B cell (primary cell): Measurements from ENCODE around the gene S100PBP. TPM values are rescaled to one million over a fixed set of nuclear protein-coding genes. Genes with fewer than 3 reads are reported as not detected.

Source experiments
- ATAC-seq: fragments of 200-7000 bp; cut with Tn5 transposase; one replicate; pipeline ENCODE4 v1.10.0; 2021; ENCODE audit warnings: low read depth, mild to moderate bottlenecking, moderate number of reproducible peaks, moderate library complexity
- CTCF ChIA-PET: fragments of 350-600 bp; sonication (Branson Sonifier 250); formaldehyde crosslinking; loops from one replicate; lab custom pipeline; 2021; ENCODE audit warnings: antibody characterized with exemption, inconsistent platforms; lab: Charles Lee
- POLR2A ChIA-PET: fragments of 350-600 bp; sonication (Branson Sonifier 250); formaldehyde crosslinking; loops from one replicate; lab custom pipeline; 2021; ENCODE audit warnings: antibody characterized with exemption; lab: Charles Lee
- DNase-seq: peaks from one replicate; pipeline ENCODE4 v3.0.0; 2013
- H2AFZ ChIP-seq: 2 replicates; pipeline ENCODE4 v1.6.1; 2012; ENCODE audit warnings: mild to moderate bottlenecking, low read depth, low read length; ENCODE audit not compliant: insufficient read depth, poor library complexity, severe bottlenecking
- H3K27ac ChIP-seq, 2 donors: 1 replicate in 1 of 2; 2 replicates in 1 of 2; pipeline ENCODE4 v1.5.1; 2012 to 2013; ENCODE audit warnings: low read length in 2 of 2, mild to moderate bottlenecking in 2 of 2, moderate library complexity in 1 of 2
- H3K27me3 ChIP-seq, 4 experiments: fragments of 200-600 bp in 1 of 4; sonication (generic) in 1 of 4; replicated peaks in 1 of 4; 1 replicate in 2 of 4; 2 replicates in 2 of 4; pipeline versions ENCODE4 v1.6.1 to v1.7.0; 2013 to 2016; ENCODE audit warnings: low read length in 3 of 4, mild to moderate bottlenecking in 2 of 4, mixed read lengths in 1 of 4, moderate library complexity in 1 of 4; ENCODE audit not compliant: insufficient read depth in 4 of 4, control insufficient read depth in 3 of 4; ENCODE audit errors: control extremely low read depth in 1 of 4
- H3K36me3 ChIP-seq, 2 experiments: replicated peaks in 1 of 2; 1 replicate in 1 of 2; 2 replicates in 1 of 2; pipeline versions ENCODE4 v1.6.1 to v1.7.1; 2013; ENCODE audit warnings: low read length in 1 of 2; ENCODE audit not compliant: insufficient read depth in 2 of 2, control insufficient read depth in 1 of 2; ENCODE audit errors: control extremely low read depth in 1 of 2, extremely low read depth in 1 of 2
- H3K4me1 ChIP-seq, 2 donors: fragments of 200-600 bp in 1 of 2; sonication (generic) in 1 of 2; 1 replicate in 1 of 2; 2 replicates in 1 of 2; pipeline versions ENCODE4 v1.5.1 to v1.6.1; 2013 to 2017; ENCODE audit warnings: low read length in 2 of 2; ENCODE audit not compliant: control insufficient read depth in 2 of 2, insufficient read depth in 2 of 2
- H3K4me2 ChIP-seq: replicated peaks from 2 replicates; pipeline ENCODE3; 2012; ENCODE audit warnings: mild to moderate bottlenecking, low read depth, low read length; ENCODE audit not compliant: poor library complexity, severe bottlenecking
- H3K4me3 ChIP-seq, 5 experiments: fragments of 200-600 bp in 1 of 5; sonication (generic) in 1 of 5; 1 replicate in 3 of 5; 2 replicates in 2 of 5; pipeline versions ENCODE4 v1.5.1 to v1.7.0; 2011 to 2016; ENCODE audit warnings: low read length in 4 of 5, mild to moderate bottlenecking in 4 of 5, low read depth in 2 of 5, control low read depth in 1 of 5, moderate library complexity in 1 of 5; ENCODE audit not compliant: insufficient read depth in 1 of 5; ENCODE audit errors: control extremely low read depth in 1 of 5, extremely low read depth in 1 of 5
- H3K79me2 ChIP-seq: fragments of 200-600 bp; sonication (generic); one replicate; pipeline ENCODE4 v1.6.0; 2016; ENCODE audit warnings: low read length; ENCODE audit not compliant: control insufficient read depth, insufficient read depth
- H3K9ac ChIP-seq: fragments of 200-600 bp; sonication (generic); 2 replicates; pipeline ENCODE4 v1.6.1; 2017; ENCODE audit warnings: mild to moderate bottlenecking, low read length, moderate library complexity
- H3K9me3 ChIP-seq, 3 donors: one replicate each; pipeline versions ENCODE4 v1.6.1 to v1.7.1; 2013; ENCODE audit warnings: low read length in 2 of 3; ENCODE audit not compliant: control insufficient read depth in 2 of 3, insufficient read depth in 1 of 3; ENCODE audit errors: control extremely low read depth in 1 of 3
- H4K20me1 ChIP-seq: 2 replicates; pipeline ENCODE4 v1.6.0; 2012; ENCODE audit warnings: mild to moderate bottlenecking, low read length; ENCODE audit not compliant: insufficient read depth, control insufficient read depth, poor library complexity, severe bottlenecking
- H3K27ac Mint-ChIP-seq: one replicate; pipeline ENCODE4 v1.8.0; 2021; ENCODE audit warnings: mixed read lengths
- H3K27me3 Mint-ChIP-seq: one replicate; pipeline ENCODE4 v1.8.0; 2021; ENCODE audit warnings: mixed read lengths
- H3K4me1 Mint-ChIP-seq: one replicate; pipeline ENCODE4 v1.8.0; 2021; ENCODE audit warnings: mixed read lengths
- H3K4me3 Mint-ChIP-seq: one replicate; pipeline ENCODE4 v1.8.0; 2021; ENCODE audit warnings: mixed read lengths
- H3K9me3 Mint-ChIP-seq: one replicate; pipeline ENCODE4 v1.8.0; 2022; ENCODE audit warnings: mixed read lengths; ENCODE audit not compliant: insufficient read depth
- CTCF ChIP-seq: fragments of 200-600 bp; IDR thresholded peaks from one replicate; pipeline ENCODE4 v1.8.0; 2022; ENCODE audit warnings: antibody characterized with exemption, mild to moderate bottlenecking
- EZH2 ChIP-seq: IDR thresholded peaks from 2 replicates; pipeline ENCODE4 v1.6.1; 2012; ENCODE audit warnings: borderline replicate concordance, low read depth, mild to moderate bottlenecking, moderate library complexity, low read length; ENCODE audit not compliant: insufficient read depth, poor library complexity, severe bottlenecking
- WGBS: methylation state at CpG from one replicate; pipeline ENCODE4 v1.1.5; 2013; ENCODE audit warnings: missing lambda C conversion rate; ENCODE audit not compliant: insufficient coverage; 5-methylcytosine and 5-hydroxymethylcytosine counted together
- intact Hi-C: fragments of 100-400 bp; cut with micrococcal nuclease; formaldehyde crosslinking; loops from one replicate; pipeline ENCODE4 v1.10.0; 2022
- polyA plus RNA-seq: library from polyadenylated mRNA; depleted of rRNA; stranded (reverse); fragments of >200 nt; gene quantifications from 2 replicates; pipeline ENCODE4 v1.2.3, GENCODE V29; 2012
- total RNA-seq, 2 donors: library from RNA; stranded (reverse); fragments of 120-200 nt in 1 of 2; gene quantifications; 1 replicate in 1 of 2; 2 replicates in 1 of 2; pipeline versions ENCODE4 v1.2.3 to v1.2.4, GENCODE V29; 2013 to 2022

The S100PBP gene
- total and polyA plus RNA-seq, 2 donors (not counting 1 experiment from before 2014, with no cell fraction given) = 32.5 to 94.1 TPM

- DNase-seq = no peak
- Histone ChIP-seq H3K79me2 (no peaks in the 10 kb centered on the region), H3K27me3 (peaks cover 0 to 55% (median 16%) of the 10 kb centered on the region in 4 experiments), H3K9me3 (peaks cover 0 to 15% (median 0%) of the 10 kb centered on the region in 3 donors), H3K9ac (no peak overlapping the region), H3K4me3 (no peak overlapping the region), H2AFZ (no peak overlapping the region), H3K4me1 (peaks cover 10% of the 10 kb centered on the region in 2 donors), H3K36me3 (no peaks in the 10 kb centered on the region), H3K27ac (no peak overlapping the region), H4K20me1 (no peaks in the 10 kb centered on the region), H3K4me2 (no peak overlapping the region)
- Mint-ChIP-seq H3K27ac (no peak overlapping the region), H3K9me3 (no peaks in the 10 kb centered on the region), H3K4me1 (peaks cover 11% of the 10 kb centered on the region), H3K27me3 (peaks cover 43% of the 10 kb centered on the region), H3K4me3 (no peak overlapping the region)
- 89% methylated on average over 2 of the region's 3 CpGs for WGBS
- TF ChIP-seq EZH2 (no peak), CTCF (no peak)
- intact Hi-C loops = no loop called here
- POLR2A ChIA-PET = no interaction called here
- ATAC-seq = no peak
- CTCF ChIA-PET = interaction anchor here (0.5 to 1.2 kb wide), 4 partner anchors 9 to 394 kb away, joined by 3 to 7 read pairs (median 6); no protein-coding TSS in a partner anchor
These were observed 81.5 kb downstream of the S100PBP start for GRCh38 chr1:32898958-32899357.

GRCh38 chr1:32899586-32900296, 82.3 kb downstream of the S100PBP start:
- Histone ChIP-seq H4K20me1 (no peaks in the 10 kb centered on the region), H3K79me2 (no peaks in the 10 kb centered on the region), H3K4me2 (no peak overlapping the region), H3K4me1 (peaks cover 9 to 10% of the 10 kb centered on the region in 2 donors), H3K9ac (no peak overlapping the region), H3K9me3 (peaks cover 0 to 15% (median 0%) of the 10 kb centered on the region in 3 donors), H3K4me3 (no peak overlapping the region), H3K36me3 (no peaks in the 10 kb centered on the region), H3K27ac (no peak overlapping the region), H3K27me3 (peaks cover 0 to 48% (median 15%) of the 10 kb centered on the region in 4 experiments), H2AFZ (no peak overlapping the region)
- ChIA-PET CTCF (no interaction called here), POLR2A (interaction anchor here (0.7 kb wide), 1 partner anchor 168 kb away, joined by 3 read pairs; no protein-coding TSS in a partner anchor)
- intact Hi-C loops = no loop called here
- Mint-ChIP-seq H3K9me3 (no peaks in the 10 kb centered on the region), H3K4me3 (peak overlapping the region; percentile 45), H3K4me1 (peaks cover 11% of the 10 kb centered on the region), H3K27ac (no peak overlapping the region), H3K27me3 (peaks cover 43% of the 10 kb centered on the region)
- ATAC-seq (no peak), DNase-seq (no peak)
- WGBS = 96% methylated on average over 6 of the region's 7 CpGs
- TF ChIP-seq EZH2 (no peak), CTCF (no peak)
